Measurements from ENCODE around the gene OBP2B.
"Not testable (repeated sequence)": the region's sequence is repeated elsewhere in the genome, so short reads cannot be mapped to it uniquely, and the experiment has no call there.

OBP2B gene, protein sequence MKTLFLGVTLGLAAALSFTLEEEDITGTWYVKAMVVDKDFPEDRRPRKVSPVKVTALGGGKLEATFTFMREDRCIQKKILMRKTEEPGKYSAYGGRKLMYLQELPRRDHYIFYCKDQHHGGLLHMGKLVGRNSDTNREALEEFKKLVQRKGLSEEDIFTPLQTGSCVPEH

DNA sequence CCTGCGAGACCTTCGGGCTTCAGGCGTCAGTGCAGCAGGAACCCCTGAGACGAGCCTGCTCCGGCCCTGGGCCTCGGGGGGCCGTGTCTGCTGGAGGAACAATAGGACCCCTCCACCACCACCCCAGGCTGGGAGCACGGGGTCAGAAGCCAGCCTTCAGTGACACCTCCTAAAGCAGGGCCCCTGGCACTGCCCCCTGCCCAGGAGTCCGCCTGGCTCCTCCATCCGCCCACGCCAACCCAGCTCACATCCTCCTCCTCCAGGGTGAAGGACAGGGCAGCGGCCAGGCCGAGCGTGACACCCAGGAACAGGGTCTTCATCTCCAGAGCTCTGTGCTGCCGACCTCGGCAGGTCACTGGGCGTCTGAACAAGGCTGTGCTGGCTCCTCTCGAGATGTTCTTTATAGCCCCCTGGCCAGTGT, at the start of gene OBP2B:
Gene OBP2B, minus strand, starts transcription at position 371 of the 421 bp plus-strand sequence. Its CDS starts 51 bp downstream, at position 320.
- FAIRE-seq; DNase-seq (ENCODE audit: insufficient read length, low spot score): not testable (repeated sequence)

DNA sequence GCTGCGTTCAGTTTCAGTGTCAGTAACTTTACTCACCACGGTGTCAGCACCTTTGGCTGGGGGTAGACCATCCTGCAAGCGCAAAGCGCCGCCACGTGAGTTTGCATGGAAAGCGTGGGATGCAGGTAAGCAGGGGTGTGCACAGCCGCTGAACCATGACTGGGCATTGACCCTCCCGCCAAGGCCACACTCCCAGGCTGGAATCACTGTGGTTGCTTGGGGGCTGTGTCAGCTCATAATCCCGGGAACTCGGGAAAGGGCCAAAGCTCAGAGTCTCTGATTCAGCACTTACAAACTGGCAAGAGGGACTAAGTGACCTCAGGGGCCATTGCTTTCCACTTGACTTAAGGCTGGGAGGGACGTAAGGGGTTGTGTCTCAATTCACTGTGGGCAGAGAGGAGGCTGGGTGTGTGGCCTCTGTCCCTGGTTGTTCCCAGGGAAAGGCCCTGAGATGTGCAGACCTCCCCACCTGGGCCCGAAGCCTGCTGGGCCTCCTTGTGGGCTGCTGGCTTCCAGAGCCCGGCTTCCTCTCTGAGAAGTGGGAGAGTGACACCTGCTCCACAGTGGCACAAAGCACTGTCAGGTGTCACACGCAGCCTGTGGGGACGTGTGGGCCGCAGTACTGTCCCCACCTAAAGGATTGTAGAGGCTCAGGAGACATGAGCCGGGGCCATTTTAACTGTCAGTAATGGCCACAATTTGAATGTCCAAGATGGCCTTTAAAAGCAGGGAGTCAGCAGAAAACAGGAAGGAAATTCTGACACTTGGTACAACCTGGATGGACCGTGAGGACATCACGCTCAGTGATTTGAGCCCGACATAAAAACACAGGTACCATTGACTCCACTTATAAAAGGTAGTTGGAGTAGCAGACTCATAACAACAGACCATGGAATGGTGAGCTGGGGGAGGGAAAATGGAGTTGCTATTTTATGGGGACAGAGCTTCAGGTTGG, 49.3 kb upstream of the OBP2B start:
- DNase-seq (ENCODE audit: insufficient read length, low spot score) (no peak), FAIRE-seq (no peak)
- no peak for TF ChIP-seq POLR2A (IDR thresholded peaks at IDR 0.05; ENCODE audit: low read depth, low read length)

DNA sequence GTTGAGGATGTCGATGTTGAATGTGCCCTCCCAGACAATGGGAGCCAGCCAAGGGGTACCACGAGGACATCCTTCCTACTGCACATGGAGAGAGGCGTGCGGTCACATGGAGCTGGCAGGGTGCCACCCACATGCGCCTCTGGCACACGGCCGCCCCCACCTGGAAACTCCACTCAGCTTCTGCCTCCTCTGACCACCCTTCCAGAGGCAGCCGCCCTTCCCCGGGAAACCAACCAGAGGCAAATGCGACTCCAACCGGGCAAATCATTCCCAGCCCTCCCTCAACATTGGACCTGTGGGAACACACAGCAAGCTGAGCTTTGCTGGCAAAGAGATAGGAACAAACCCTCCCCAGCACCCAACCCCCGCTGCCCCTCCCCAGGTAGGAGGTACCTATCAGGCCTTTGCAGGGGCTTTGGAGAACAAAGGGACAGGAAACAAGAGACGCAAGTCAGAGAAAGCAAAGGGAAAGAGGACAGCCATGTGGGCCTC, 48.5 kb upstream of the OBP2B start:
- no peak for TF ChIP-seq POLR2A (IDR thresholded peaks at IDR 0.05; ENCODE audit: low read depth, low read length)
- no peak for FAIRE-seq
- DNase-seq (ENCODE audit: insufficient read length, low spot score): no peak

DNA sequence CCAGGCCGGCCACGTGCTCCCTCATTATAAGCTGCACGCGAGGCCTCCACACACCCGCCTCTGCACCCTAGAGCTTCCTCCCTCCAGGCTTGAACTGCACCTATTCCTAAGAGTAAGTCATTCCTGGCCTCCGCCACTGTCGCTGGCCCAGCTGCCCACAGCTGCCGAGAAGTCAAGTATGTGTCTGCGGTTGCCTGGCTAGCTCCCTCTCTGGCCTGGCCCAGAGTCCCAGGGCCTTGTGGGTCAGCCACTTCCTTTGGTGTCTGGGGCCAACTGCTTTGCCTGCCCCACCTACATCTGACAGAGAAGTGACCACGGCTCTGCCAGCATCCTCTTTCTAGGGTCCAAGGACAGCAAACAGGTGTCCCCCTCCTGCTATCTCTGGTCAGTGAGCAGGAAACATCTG, 47.6 kb upstream of the OBP2B start:
- DNase-seq (ENCODE audit: insufficient read length, low spot score) (no peak), FAIRE-seq (no peak)
- TF ChIP-seq POLR2A (IDR thresholded peaks at IDR 0.05; ENCODE audit: low read depth, low read length): no peak

DNA sequence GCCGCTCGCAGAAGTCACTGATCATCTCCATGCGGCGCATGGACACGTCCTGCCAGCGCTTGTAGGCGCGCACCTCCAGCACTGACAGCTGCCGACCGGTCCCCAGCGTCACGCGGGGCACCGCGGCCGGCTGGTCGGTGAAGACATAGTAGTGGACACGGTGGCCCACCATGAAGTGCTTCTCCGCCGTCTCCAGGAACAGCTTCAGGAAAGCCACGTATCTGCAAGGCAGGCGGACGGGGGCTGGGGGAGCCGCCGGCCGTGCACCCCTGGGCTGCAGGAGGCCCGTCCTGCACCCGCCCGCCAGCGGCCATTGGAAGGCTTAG, 47.0 kb upstream of the OBP2B start:
- DNase-seq (ENCODE audit: insufficient read length, low spot score) (no peak), FAIRE-seq (no peak)
- TF ChIP-seq POLR2A (IDR thresholded peaks at IDR 0.05; ENCODE audit: low read depth, low read length): no peak

DNA sequence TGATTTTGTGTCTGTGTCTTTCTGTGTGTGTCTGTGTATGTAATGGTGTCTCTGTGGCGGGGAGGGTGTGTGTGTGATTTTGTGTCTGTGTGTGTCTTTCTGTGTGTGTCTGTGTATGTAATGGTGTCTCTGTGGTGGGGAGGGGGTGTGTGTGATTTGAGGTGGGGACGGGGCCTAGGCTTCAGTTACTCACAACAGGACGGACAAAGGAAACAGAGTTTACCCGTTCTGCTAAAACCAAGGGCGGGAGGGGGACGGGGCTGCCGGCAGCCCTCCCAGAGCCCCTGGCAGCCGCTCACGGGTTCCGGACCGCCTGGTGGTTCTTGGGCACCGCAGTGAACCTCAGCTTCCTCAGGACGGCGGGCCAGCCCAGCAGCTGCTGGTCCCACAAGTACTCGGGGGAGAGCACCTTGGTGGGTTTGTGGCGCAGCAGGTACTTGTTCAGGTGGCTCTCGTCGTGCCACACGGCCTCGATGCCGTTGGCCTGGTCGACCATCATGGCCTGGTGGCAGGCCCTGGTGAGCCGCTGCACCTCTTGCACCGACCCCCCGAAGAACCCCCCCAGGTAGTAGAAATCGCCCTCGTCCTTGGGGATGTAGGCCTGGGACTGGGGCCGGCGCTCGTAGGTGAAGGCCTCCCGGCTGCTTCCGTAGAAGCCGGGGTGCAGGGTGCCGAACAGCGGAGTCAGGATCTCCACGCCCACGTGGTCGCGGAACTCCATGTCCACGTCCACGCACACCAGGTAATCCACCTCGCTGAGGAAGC, 46.5 kb upstream of the OBP2B start:
- no peak for TF ChIP-seq POLR2A (IDR thresholded peaks at IDR 0.05; ENCODE audit: low read depth, low read length)
- FAIRE-seq: no peak
- DNase-seq (ENCODE audit: insufficient read length, low spot score): no peak

DNA sequence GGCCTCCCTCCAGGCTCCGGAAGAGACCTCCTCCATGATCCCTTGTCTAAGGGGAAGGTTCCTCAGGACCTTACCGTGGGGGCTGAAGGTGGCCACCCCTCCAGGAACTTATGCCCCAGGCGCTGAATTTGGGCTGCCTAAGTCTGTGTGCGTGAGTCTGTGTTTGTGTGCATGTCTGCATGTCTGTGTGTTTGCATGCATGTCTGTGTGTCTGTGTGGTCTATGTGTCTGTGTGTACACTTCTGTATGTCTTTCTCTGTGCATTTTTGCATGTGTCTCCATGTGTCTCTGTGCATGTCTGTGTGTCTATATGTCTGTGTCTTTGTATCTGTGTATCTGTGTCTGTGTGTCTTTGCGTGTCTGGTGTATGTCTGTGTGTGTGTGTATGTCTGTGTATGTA, 45.4 kb upstream of the OBP2B start:
- no peak for TF ChIP-seq POLR2A (IDR thresholded peaks at IDR 0.05; ENCODE audit: low read depth, low read length)
- no peak for DNase-seq (ENCODE audit: insufficient read length, low spot score)
- no peak for FAIRE-seq

DNA sequence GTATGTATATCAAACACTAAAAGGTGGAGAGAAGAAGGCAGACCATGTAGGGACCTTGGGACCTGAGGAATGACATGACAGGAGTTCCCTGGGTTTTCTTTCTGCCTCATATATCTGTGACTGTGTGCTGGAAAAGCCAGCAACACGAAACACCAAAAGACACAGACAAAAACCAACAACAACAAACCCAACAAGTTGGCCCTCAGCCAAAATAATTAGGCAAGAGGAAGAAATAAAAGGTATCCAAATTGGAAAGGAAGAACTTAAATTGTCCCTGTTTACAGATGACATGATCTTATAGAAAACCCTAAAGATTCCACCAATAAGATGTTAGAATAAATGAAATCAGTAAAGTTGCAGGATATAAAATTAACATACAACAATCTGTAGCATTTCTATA, 44.2 kb upstream of the OBP2B start:
- FAIRE-seq: no peak
- DNase-seq (ENCODE audit: insufficient read length, low spot score): no peak

DNA sequence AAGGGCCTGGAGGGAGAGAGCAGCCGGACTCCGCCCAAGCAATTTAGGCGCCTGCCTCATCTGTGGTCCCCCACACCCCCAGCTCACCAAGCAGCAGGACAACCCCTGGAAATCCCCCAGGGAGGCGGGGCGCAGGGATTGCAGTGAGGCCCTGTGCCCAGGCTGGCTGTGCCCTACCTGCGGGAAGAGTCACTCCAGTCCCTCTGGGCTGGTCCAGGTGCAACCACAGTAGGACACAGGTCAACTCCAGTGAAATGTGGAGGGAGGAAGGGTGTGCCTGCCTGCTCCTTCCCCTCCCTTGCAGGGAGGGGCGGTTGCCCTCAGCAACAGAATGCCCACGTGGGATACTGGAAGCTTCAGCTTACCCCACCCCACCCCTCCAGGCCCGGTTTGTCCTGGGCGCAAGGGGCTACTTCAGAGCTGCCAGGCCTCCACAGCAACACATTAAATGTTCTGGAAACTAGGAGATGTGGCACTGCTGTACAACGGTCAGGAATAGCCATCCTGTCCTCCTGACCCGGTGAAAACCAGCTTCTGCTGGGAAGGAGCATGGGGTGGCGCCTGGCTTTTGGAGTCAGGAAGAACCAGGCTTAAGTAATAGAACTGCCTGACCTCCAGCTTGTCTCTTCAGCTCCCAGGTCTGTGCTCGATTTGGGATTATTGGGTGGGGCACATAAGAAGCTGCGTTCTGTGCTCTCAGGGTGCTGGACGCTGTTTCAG, 43.4 kb upstream of the OBP2B start:
- TF ChIP-seq POLR2A (IDR thresholded peaks at IDR 0.05; ENCODE audit: low read depth, low read length): no peak
- DNase-seq (ENCODE audit: insufficient read length, low spot score): no peak
- FAIRE-seq: no peak

More for the DNA sequence above, 44.2 kb upstream of the OBP2B start:
- no peak for TF ChIP-seq POLR2A (IDR thresholded peaks at IDR 0.05; ENCODE audit: low read depth, low read length)

DNA sequence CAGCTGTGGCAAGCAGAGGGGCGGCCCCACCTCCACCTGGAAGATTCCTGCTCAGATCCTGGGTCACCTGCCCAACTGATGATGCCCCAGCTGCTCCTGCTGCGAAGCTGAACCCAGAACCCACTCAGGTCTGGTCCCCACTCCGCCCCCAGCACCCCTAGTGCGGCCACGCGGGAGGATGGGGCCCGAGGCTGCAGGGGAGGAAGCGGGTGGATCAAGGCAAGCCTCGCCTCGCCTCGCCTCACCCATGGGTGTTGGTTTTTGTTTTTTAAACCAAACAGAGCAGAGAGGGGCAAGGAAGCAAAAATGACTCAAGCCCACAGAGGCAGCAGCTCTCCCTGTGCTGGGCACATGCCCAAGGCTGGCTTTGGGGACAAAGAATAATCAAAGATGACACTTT, 42.7 kb upstream of the OBP2B start:
- no peak for TF ChIP-seq POLR2A (IDR thresholded peaks at IDR 0.05; ENCODE audit: low read depth, low read length)
- no peak for FAIRE-seq
- DNase-seq (ENCODE audit: insufficient read length, low spot score): no peak

DNA sequence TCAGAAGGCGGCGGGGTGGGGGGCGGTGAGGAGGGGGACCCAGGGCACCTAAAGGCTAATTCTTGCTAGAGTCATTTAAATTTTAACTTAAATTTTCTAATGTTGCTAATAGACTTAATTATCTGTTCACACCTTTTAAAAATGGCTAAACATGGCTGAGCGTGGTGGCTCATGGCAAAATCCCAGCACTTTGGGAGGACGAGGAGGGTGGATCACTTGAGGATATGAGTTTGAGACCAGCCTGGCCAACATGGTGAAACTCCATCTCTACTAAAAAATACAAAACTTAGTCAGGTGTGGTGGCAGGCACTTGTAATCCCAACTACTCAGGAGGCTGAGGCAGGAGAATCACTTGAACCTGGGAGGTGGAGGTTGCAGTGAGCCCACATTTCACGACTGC, 42.2 kb upstream of the OBP2B start:
- not testable (repeated sequence) for DNase-seq (ENCODE audit: insufficient read length, low spot score); FAIRE-seq

DNA sequence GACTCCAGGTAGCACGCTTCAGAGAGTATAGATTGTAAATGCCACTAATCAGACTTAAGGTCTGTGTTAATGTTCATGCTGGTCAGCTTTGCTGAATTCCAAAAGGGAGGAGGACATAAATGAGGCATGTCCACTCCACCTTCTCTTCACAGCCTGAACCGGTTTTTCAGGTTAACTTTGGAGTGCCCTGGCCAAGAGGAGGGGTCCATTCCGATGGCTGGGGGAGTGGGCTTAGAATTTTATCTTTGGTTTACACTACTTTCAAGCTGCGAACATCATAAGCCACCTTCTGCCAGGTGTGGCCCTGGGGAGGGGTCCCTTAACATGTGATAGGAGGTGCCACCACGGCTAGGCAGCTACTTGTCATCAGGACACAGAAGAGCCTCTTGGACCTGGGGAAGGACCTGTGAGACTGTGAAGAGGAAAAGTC, 41.7 kb upstream of the OBP2B start:
- FAIRE-seq (no peak), DNase-seq (ENCODE audit: insufficient read length, low spot score) (no peak)
- no peak for TF ChIP-seq POLR2A (IDR thresholded peaks at IDR 0.05; ENCODE audit: low read depth, low read length)

DNA sequence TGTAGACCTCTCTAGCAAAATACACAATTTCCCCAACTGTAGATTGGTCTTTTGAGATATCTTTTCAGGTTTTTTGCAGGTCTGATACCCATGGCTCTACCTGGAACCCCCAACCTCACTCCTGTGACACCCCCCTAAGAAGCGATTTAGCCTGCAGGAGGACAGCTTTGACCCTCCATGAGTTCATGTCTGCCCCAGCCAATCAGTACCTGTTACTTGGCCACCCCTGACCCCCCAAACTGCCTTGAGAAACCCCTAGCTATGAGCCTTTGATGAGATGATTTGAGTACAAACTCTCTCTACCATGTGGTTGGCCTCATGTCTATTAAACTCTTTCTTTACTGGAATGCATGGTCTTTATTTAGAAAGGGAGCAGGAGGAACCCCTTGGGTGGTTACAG, 40.3 kb upstream of the OBP2B start:
- no peak for DNase-seq (ENCODE audit: insufficient read length, low spot score)
- no peak for TF ChIP-seq POLR2A (IDR thresholded peaks at IDR 0.05; ENCODE audit: low read depth, low read length)
- no peak for FAIRE-seq

All from H54 (cell line).